ENCODE results near the gene ENTREP1. TPM values are rescaled to one million over a fixed set of nuclear protein-coding genes. Genes with fewer than 3 reads are reported as not detected.

Gene ENTREP1
- total RNA-seq, 1 experiment from 2014 or later = not detected

- Histone ChIP-seq H2AFZ (ENCODE audit: low read length) (no peak overlapping the region), H3K4me1 (ENCODE audit: low read length) (no peaks in the 10 kb centered on the region), H3K9me3 (ENCODE audit: low read length) (no peaks in the 10 kb centered on the region), H4K20me1 (ENCODE audit: insufficient read depth, low read depth, low read length) (no peaks in the 10 kb centered on the region), H3K79me2 (ENCODE audit: low read length) (no peaks in the 10 kb centered on the region), H3K27me3 (ENCODE audit: low read length) (no peaks in the 10 kb centered on the region), H3K27ac (ENCODE audit: low read length) (no peak overlapping the region), H3K36me3 (ENCODE audit: insufficient read depth, low read length) (no peaks in the 10 kb centered on the region), H3K9me2 (replicated peaks; ENCODE audit: insufficient read depth, low read length) (no peaks in the 10 kb centered on the region), H3K4me2 (ENCODE audit: low read depth, low read length, poor library complexity, severe bottlenecking) (no peak overlapping the region), H3K9ac (ENCODE audit: low read length) (no peak overlapping the region), H3K4me3 (ENCODE audit: low read length) (no peak overlapping the region)
- DNase-seq = no peak
Observed at GRCh38 chr9:69344459-69344858, 19.4 kb downstream of the ENTREP1 start.

- no peak overlapping the region for H3K4me2 ChIP-seq (ENCODE audit: low read depth, low read length, poor library complexity, severe bottlenecking)
- no peaks in the 10 kb centered on the region for H3K79me2 ChIP-seq (ENCODE audit: low read length)
- no peak overlapping the region for H3K9ac ChIP-seq (ENCODE audit: low read length)
- no peaks in the 10 kb centered on the region for H3K36me3 ChIP-seq (ENCODE audit: insufficient read depth, low read length)
- no peak overlapping the region for H3K27ac ChIP-seq (ENCODE audit: low read length)
- no peak for DNase-seq
- H3K9me2 ChIP-seq (replicated peaks; ENCODE audit: insufficient read depth, low read length) = no peaks in the 10 kb centered on the region
- H3K4me3 ChIP-seq (ENCODE audit: low read length) = no peak overlapping the region
- H3K9me3 ChIP-seq (ENCODE audit: low read length) = no peaks in the 10 kb centered on the region
- H3K27me3 ChIP-seq (ENCODE audit: low read length) = no peaks in the 10 kb centered on the region
- H3K4me1 ChIP-seq (ENCODE audit: low read length) = no peaks in the 10 kb centered on the region
- H2AFZ ChIP-seq (ENCODE audit: low read length) = no peak overlapping the region
- no peaks in the 10 kb centered on the region for H4K20me1 ChIP-seq (ENCODE audit: insufficient read depth, low read depth, low read length)
Observed at GRCh38 chr9:69346596-69347390, 21.8 kb downstream of the ENTREP1 start.

- no peak overlapping the region for H3K9ac ChIP-seq (ENCODE audit: low read length)
- no peaks in the 10 kb centered on the region for H3K9me2 ChIP-seq (replicated peaks; ENCODE audit: insufficient read depth, low read length)
- no peak overlapping the region for H2AFZ ChIP-seq (ENCODE audit: low read length)
- no peak for DNase-seq
- H3K79me2 ChIP-seq (ENCODE audit: low read length) = no peaks in the 10 kb centered on the region
- no peaks in the 10 kb centered on the region for H3K9me3 ChIP-seq (ENCODE audit: low read length)
- no peaks in the 10 kb centered on the region for H3K27me3 ChIP-seq (ENCODE audit: low read length)
- no peaks in the 10 kb centered on the region for H3K36me3 ChIP-seq (ENCODE audit: insufficient read depth, low read length)
- H3K4me1 ChIP-seq (ENCODE audit: low read length) = no peaks in the 10 kb centered on the region
- no peaks in the 10 kb centered on the region for H4K20me1 ChIP-seq (ENCODE audit: insufficient read depth, low read depth, low read length)
- H3K4me3 ChIP-seq (ENCODE audit: low read length) = no peak overlapping the region
- no peak overlapping the region for H3K27ac ChIP-seq (ENCODE audit: low read length)
- no peak overlapping the region for H3K4me2 ChIP-seq (ENCODE audit: low read depth, low read length, poor library complexity, severe bottlenecking)
Observed at GRCh38 chr9:69347607-69348006, 22.6 kb downstream of the ENTREP1 start.

- Histone ChIP-seq H2AFZ (ENCODE audit: low read length) (no peak overlapping the region), H3K27me3 (ENCODE audit: low read length) (no peaks in the 10 kb centered on the region), H3K36me3 (ENCODE audit: insufficient read depth, low read length) (no peaks in the 10 kb centered on the region), H3K4me2 (ENCODE audit: low read depth, low read length, poor library complexity, severe bottlenecking) (no peak overlapping the region), H3K4me3 (ENCODE audit: low read length) (no peak overlapping the region), H3K27ac (ENCODE audit: low read length) (no peak overlapping the region), H3K4me1 (ENCODE audit: low read length) (no peaks in the 10 kb centered on the region), H3K9me3 (ENCODE audit: low read length) (no peaks in the 10 kb centered on the region), H3K9ac (ENCODE audit: low read length) (no peak overlapping the region), H3K9me2 (replicated peaks; ENCODE audit: insufficient read depth, low read length) (no peaks in the 10 kb centered on the region), H3K79me2 (ENCODE audit: low read length) (no peaks in the 10 kb centered on the region), H4K20me1 (ENCODE audit: insufficient read depth, low read depth, low read length) (no peaks in the 10 kb centered on the region)
- DNase-seq = no peak
Observed at GRCh38 chr9:69351227-69351626, 26.2 kb downstream of the ENTREP1 start.

- no peak overlapping the region for H3K4me3 ChIP-seq (ENCODE audit: low read length)
- DNase-seq = no peak
- H4K20me1 ChIP-seq (ENCODE audit: insufficient read depth, low read depth, low read length) = no peaks in the 10 kb centered on the region
- H3K27me3 ChIP-seq (ENCODE audit: low read length) = no peaks in the 10 kb centered on the region
- H3K9me2 ChIP-seq (replicated peaks; ENCODE audit: insufficient read depth, low read length) = no peaks in the 10 kb centered on the region
- H3K36me3 ChIP-seq (ENCODE audit: insufficient read depth, low read length) = no peaks in the 10 kb centered on the region
- no peaks in the 10 kb centered on the region for H3K4me1 ChIP-seq (ENCODE audit: low read length)
- H3K79me2 ChIP-seq (ENCODE audit: low read length) = no peaks in the 10 kb centered on the region
- no peak overlapping the region for H3K4me2 ChIP-seq (ENCODE audit: low read depth, low read length, poor library complexity, severe bottlenecking)
- no peak overlapping the region for H2AFZ ChIP-seq (ENCODE audit: low read length)
- H3K27ac ChIP-seq (ENCODE audit: low read length) = no peak overlapping the region
- no peak overlapping the region for H3K9ac ChIP-seq (ENCODE audit: low read length)
- H3K9me3 ChIP-seq (ENCODE audit: low read length) = no peaks in the 10 kb centered on the region
Observed at GRCh38 chr9:69355232-69355631, 30.2 kb downstream of the ENTREP1 start.

- Histone ChIP-seq H2AFZ (ENCODE audit: low read length) (no peak overlapping the region), H3K4me2 (ENCODE audit: low read depth, low read length, poor library complexity, severe bottlenecking) (no peak overlapping the region)
Observed at GRCh38 chr9:69357030-69357775, 32.2 kb downstream of the ENTREP1 start.

GRCh38 chr9:69357821-69358220 is 32.8 kb downstream of the ENTREP1 start:
- Histone ChIP-seq H3K4me2 (ENCODE audit: low read depth, low read length, poor library complexity, severe bottlenecking) (no peak overlapping the region), H3K4me3 (ENCODE audit: low read length) (no peak overlapping the region), H4K20me1 (ENCODE audit: insufficient read depth, low read depth, low read length) (no peaks in the 10 kb centered on the region), H3K4me1 (ENCODE audit: low read length) (no peaks in the 10 kb centered on the region), H3K9me3 (ENCODE audit: low read length) (no peaks in the 10 kb centered on the region), H3K27me3 (ENCODE audit: low read length) (no peaks in the 10 kb centered on the region), H3K36me3 (ENCODE audit: insufficient read depth, low read length) (no peaks in the 10 kb centered on the region), H3K79me2 (ENCODE audit: low read length) (no peaks in the 10 kb centered on the region), H3K9ac (ENCODE audit: low read length) (no peak overlapping the region), H3K27ac (ENCODE audit: low read length) (no peak overlapping the region), H3K9me2 (replicated peaks; ENCODE audit: insufficient read depth, low read length) (no peaks in the 10 kb centered on the region), H2AFZ (ENCODE audit: low read length) (no peak overlapping the region)
- peak; percentile 6 for DNase-seq

More at GRCh38 chr9:69357030-69357775, 32.2 kb downstream of the ENTREP1 start:
- Histone ChIP-seq H3K79me2 (ENCODE audit: low read length) (no peaks in the 10 kb centered on the region), H3K27ac (ENCODE audit: low read length) (no peak overlapping the region), H3K9ac (ENCODE audit: low read length) (no peak overlapping the region), H3K9me3 (ENCODE audit: low read length) (no peaks in the 10 kb centered on the region), H3K4me1 (ENCODE audit: low read length) (no peaks in the 10 kb centered on the region), H3K27me3 (ENCODE audit: low read length) (no peaks in the 10 kb centered on the region), H3K4me3 (ENCODE audit: low read length) (no peak overlapping the region), H4K20me1 (ENCODE audit: insufficient read depth, low read depth, low read length) (no peaks in the 10 kb centered on the region), H3K36me3 (ENCODE audit: insufficient read depth, low read length) (no peaks in the 10 kb centered on the region), H3K9me2 (replicated peaks; ENCODE audit: insufficient read depth, low read length) (no peaks in the 10 kb centered on the region)
- peak; percentile 12 for DNase-seq

GRCh38 chr9:69363191-69363590 is 38.2 kb downstream of the ENTREP1 start:
- Histone ChIP-seq H3K9me2 (replicated peaks; ENCODE audit: insufficient read depth, low read length) (no peaks in the 10 kb centered on the region), H3K4me3 (ENCODE audit: low read length) (no peak overlapping the region), H2AFZ (ENCODE audit: low read length) (no peak overlapping the region), H3K79me2 (ENCODE audit: low read length) (no peaks in the 10 kb centered on the region), H3K9me3 (ENCODE audit: low read length) (no peaks in the 10 kb centered on the region), H3K4me2 (ENCODE audit: low read depth, low read length, poor library complexity, severe bottlenecking) (no peak overlapping the region), H3K4me1 (ENCODE audit: low read length) (no peaks in the 10 kb centered on the region), H4K20me1 (ENCODE audit: insufficient read depth, low read depth, low read length) (no peaks in the 10 kb centered on the region), H3K9ac (ENCODE audit: low read length) (no peak overlapping the region), H3K27ac (ENCODE audit: low read length) (no peak overlapping the region), H3K36me3 (ENCODE audit: insufficient read depth, low read length) (no peaks in the 10 kb centered on the region), H3K27me3 (ENCODE audit: low read length) (no peaks in the 10 kb centered on the region)
- no peak for DNase-seq

Measured in Karpas-422 (cell line).